ENCODE measurements around the gene SPATA1.
"Not testable (repeated sequence)": the region's sequence is repeated elsewhere in the genome, so short reads cannot be mapped to it uniquely, and the experiment has no call there.

Gene SPATA1

GRCh38 chr1:84583648-84584047 is 77.5 kb downstream of the SPATA1 start:
- no peak overlapping the region for H3K4me3 ChIP-seq (ENCODE audit: control insufficient read depth, low read depth, low read length)
- no peak for DNase-seq (ENCODE audit: low read depth)
- TF ChIP-seq, protein P1, sequence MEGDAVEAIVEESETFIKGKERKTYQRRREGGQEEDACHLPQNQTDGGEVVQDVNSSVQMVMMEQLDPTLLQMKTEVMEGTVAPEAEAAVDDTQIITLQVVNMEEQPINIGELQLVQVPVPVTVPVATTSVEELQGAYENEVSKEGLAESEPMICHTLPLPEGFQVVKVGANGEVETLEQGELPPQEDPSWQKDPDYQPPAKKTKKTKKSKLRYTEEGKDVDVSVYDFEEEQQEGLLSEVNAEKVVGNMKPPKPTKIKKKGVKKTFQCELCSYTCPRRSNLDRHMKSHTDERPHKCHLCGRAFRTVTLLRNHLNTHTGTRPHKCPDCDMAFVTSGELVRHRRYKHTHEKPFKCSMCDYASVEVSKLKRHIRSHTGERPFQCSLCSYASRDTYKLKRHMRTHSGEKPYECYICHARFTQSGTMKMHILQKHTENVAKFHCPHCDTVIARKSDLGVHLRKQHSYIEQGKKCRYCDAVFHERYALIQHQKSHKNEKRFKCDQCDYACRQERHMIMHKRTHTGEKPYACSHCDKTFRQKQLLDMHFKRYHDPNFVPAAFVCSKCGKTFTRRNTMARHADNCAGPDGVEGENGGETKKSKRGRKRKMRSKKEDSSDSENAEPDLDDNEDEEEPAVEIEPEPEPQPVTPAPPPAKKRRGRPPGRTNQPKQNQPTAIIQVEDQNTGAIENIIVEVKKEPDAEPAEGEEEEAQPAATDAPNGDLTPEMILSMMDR (IDR thresholded peaks at IDR 0.05; ENCODE audit: control insufficient read depth, insufficient read depth, low read depth, low read length, missing control alignments): no peak

GRCh38 chr1:84584126-84584525 is 77.9 kb downstream of the SPATA1 start:
- H3K4me3 ChIP-seq (ENCODE audit: control insufficient read depth, low read depth, low read length): no peak overlapping the region
- DNase-seq (ENCODE audit: low read depth): no peak
- TF ChIP-seq, protein P1 (IDR thresholded peaks at IDR 0.05; ENCODE audit: control insufficient read depth, insufficient read depth, low read depth, low read length, missing control alignments): no peak

DNA sequence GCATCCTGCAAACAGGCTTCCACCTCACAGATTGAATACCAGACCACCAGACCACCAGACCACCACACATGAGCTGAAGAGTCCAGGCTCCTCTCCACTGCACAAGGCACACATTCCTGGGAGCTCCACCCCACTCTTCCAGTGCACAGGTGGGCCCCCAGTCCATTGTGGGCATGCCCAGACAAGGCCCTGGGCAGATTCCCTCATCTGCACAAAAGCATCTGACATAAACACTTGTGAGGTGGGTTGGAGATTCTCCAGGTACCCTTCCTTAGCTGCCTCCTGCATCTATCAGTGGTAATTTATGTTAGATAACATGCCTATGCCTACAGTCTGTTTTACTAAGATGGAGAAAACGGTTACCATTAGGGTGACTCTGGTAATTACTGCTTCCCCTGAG is 79.6 kb downstream of the SPATA1 start:
- no peak overlapping the region for H3K4me3 ChIP-seq (ENCODE audit: control insufficient read depth, low read depth, low read length)
- no peak for DNase-seq (ENCODE audit: low read depth)
- TF ChIP-seq, protein P1 (IDR thresholded peaks at IDR 0.05; ENCODE audit: control insufficient read depth, insufficient read depth, low read depth, low read length, missing control alignments): no peak

DNA sequence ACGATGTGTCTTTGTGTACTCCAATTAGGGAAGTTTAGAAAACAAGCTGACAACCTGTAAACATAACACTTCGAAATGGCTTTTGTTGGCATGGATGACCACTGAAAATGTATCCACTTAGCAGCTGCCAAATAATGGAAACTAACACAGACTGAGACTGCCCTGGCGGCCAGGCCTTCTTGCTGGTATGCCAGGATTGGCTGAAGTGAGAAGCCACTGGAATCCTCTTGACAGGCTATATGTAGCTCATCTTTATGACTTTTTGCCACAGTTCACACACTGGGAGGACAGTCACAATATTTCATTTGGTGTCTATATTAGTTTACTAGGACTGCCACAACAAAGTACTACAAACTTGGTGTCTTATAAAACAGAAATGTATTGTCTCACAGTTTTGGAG is 80.9 kb downstream of the SPATA1 start:
- no peak overlapping the region for H3K4me3 ChIP-seq (ENCODE audit: control insufficient read depth, low read depth, low read length)
- no peak for DNase-seq (ENCODE audit: low read depth)
- TF ChIP-seq, protein P1 (IDR thresholded peaks at IDR 0.05; ENCODE audit: control insufficient read depth, insufficient read depth, low read depth, low read length, missing control alignments): no peak

DNA sequence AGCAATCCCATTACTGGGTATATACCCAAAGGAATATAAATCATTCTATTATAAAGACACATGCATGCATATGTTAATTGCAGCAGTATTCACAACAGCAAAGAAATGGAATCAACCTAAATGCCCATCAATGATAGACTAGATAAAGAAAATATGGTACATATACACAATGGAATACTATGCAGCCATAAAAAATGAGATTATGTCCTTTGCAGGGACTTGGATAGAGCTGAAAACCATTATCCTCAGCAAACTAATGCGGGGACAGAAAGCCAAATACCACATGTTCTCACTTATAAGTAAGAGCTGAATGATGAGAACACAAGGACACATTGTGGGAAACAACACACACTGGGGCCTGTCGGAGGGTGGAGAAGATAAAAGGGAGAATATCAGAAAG is 88.8 kb downstream of the SPATA1 start:
- not testable (repeated sequence) for DNase-seq (ENCODE audit: low read depth); H3K4me3 ChIP-seq (ENCODE audit: control insufficient read depth, low read depth, low read length)

GRCh38 chr1:84597011-84597410 is 90.8 kb downstream of the SPATA1 start:
- no peak overlapping the region for H3K4me3 ChIP-seq (ENCODE audit: control insufficient read depth, low read depth, low read length)
- no peak for DNase-seq (ENCODE audit: low read depth)
- TF ChIP-seq, protein P1 (IDR thresholded peaks at IDR 0.05; ENCODE audit: control insufficient read depth, insufficient read depth, low read depth, low read length, missing control alignments): no peak

GRCh38 chr1:84598418-84598817 is 92.2 kb downstream of the SPATA1 start:
- H3K4me3 ChIP-seq (ENCODE audit: control insufficient read depth, low read depth, low read length): no peak overlapping the region
- no peak for DNase-seq (ENCODE audit: low read depth)
- TF ChIP-seq, protein P1 (IDR thresholded peaks at IDR 0.05; ENCODE audit: control insufficient read depth, insufficient read depth, low read depth, low read length, missing control alignments): no peak

Data from AG09309 (cell line).